Activated CD4-positive, alpha-beta T cell treated with anti-CD3 and anti-CD28 coated beads for 24 hours (primary cell): ENCODE data around the gene RBM7.

Experiments used
- DNase-seq, 2 donors: peaks; one replicate each; pipeline ENCODE4 v3.0.0-alpha.2; 2020; ENCODE audit warnings: low read depth in 2 of 2

RBM7 gene

DNA sequence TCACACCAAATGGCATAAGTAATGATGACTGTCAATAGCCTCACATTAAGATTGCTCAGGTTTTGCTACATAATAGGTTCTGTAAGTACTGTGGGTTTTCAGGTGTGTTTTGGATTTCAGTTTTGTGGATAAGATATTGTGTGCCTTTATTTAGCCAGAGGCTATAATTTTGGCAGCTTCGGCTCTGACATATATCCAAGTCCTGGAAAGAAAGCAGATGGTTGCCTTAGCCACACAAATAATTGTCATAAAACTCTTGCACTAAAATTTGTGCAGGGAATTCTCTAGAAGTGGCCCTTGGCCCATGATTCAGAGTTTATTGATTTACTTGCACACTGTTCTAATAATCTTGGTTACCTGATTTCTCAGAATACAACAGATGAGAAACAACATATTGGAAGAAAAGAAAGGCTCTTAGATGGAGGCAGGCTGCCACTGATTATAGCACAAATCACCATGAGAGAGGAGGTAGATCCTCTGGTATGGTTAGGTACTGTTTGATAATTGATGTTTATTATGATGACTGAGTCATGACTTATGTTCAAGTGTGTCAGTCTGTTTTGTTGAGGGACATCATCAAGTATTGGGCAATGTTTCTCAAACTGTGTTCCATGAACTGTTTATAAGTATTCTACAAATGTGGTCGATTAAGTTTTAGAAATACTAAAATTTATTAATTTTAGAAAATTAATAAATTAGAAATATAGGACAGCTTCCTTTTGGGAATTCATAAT lies 48.5 kb downstream of the RBM7 start:
- no peak for DNase-seq

DNA sequence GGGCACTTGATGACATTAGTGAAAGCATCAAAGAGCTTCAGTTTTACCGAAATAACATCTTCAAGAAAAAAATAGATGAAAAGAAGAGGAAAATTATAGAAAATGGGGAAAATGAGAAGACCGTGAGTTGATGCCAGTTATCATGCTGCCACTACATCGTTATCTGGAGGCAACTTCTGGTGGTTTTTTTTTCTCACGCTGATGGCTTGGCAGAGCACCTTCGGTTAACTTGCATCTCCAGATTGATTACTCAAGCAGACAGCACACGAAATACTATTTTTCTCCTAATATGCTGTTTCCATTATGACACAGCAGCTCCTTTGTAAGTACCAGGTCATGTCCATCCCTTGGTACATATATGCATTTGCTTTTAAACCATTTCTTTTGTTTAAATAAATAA lies 49.4 kb downstream of the RBM7 start:
- no peak for DNase-seq

DNA sequence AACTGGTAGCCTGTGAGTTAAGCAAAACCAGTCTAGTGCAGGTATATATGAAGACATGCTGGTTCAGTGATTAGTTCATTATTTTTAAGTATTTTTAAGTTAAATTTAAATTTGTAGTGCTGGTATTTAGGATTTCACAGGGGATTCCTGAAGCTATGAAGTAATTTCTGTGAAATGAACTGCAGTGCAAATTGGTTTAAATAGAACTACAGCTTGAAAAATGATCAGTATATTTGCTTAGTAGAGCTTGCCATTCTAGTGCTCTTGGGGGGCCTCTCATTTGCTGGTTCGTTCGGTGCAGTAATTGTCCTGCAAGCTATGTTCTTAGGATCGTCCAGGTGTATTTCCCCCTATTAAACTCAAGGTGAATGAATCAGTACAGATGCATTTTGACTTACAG lies 51.9 kb downstream of the RBM7 start:
- DNase-seq: no peak
